GM19025 (cell line): ENCODE results near the gene NKX6-1.

Experiments
- ATAC-seq: cut with Tn5 transposase; IDR thresholded peaks from one replicate; pipeline ENCODE4 v1.9.1; 2021; ENCODE audit warnings: mild to moderate bottlenecking, low read depth, moderate library complexity; ENCODE audit not compliant: unreplicated experiment

The NKX6-1 gene

GRCh38 chr4:84481077-84481859 lies 17.8 kb downstream of the NKX6-1 start:
- no peak for ATAC-seq

- ATAC-seq = no peak
Observed at GRCh38 chr4:84480082-84480481, 19.0 kb downstream of the NKX6-1 start.

GRCh38 chr4:84479663-84480062 lies 19.4 kb downstream of the NKX6-1 start:
- no peak for ATAC-seq

GRCh38 chr4:84477738-84478137 lies 21.4 kb downstream of the NKX6-1 start:
- no peak for ATAC-seq

- ATAC-seq = no peak
Observed at GRCh38 chr4:84474107-84474506, 25.0 kb downstream of the NKX6-1 start.

- no peak for ATAC-seq
Observed at GRCh38 chr4:84472154-84472553, 26.9 kb downstream of the NKX6-1 start.

- no peak for ATAC-seq
Observed at GRCh38 chr4:84470204-84470785, 28.8 kb downstream of the NKX6-1 start.

- no peak for ATAC-seq
Observed at GRCh38 chr4:84467601-84468000, 31.5 kb downstream of the NKX6-1 start.

GRCh38 chr4:84459783-84460182 lies 39.3 kb downstream of the NKX6-1 start:
- no peak for ATAC-seq

GRCh38 chr4:84456157-84456556 lies 42.9 kb downstream of the NKX6-1 start:
- no peak for ATAC-seq

- no peak for ATAC-seq
Observed at GRCh38 chr4:84455697-84456096, 43.4 kb downstream of the NKX6-1 start.

- ATAC-seq = no peak
Observed at GRCh38 chr4:84451546-84451945, 47.5 kb downstream of the NKX6-1 start.

GRCh38 chr4:84443523-84443922 lies 55.6 kb downstream of the NKX6-1 start:
- no peak for ATAC-seq

GRCh38 chr4:84442778-84443177 lies 56.3 kb downstream of the NKX6-1 start:
- ATAC-seq = no peak
